Stromal cell of bone marrow (primary cell): ENCODE measurements around the gene GOLGA2.

ENCODE experiments used
- DNase-seq: peaks from one replicate; pipeline ENCODE4 v3.0.0-alpha.2; 2012; ENCODE audit warnings: low read depth

Gene GOLGA2

GRCh38 chr9:128257907-128258306, 17.9 kb downstream of the GOLGA2 start:
- no peak for DNase-seq

GRCh38 chr9:128257086-128257825, 18.6 kb downstream of the GOLGA2 start:
- no peak for DNase-seq

- no peak for DNase-seq
These were observed 20.7 kb downstream of the GOLGA2 start for GRCh38 chr9:128254855-128255759.

GRCh38 chr9:128254362-128254761, 21.4 kb downstream of the GOLGA2 start:
- no peak for DNase-seq

- no peak for DNase-seq
These were observed 21.8 kb downstream of the GOLGA2 start for GRCh38 chr9:128253991-128254346.

GRCh38 chr9:128253140-128253990, 22.4 kb downstream of the GOLGA2 start:
- no peak for DNase-seq

GRCh38 chr9:128252317-128253139, 23.3 kb downstream of the GOLGA2 start:
- no peak for DNase-seq

GRCh38 chr9:128251732-128252100, 24.1 kb downstream of the GOLGA2 start:
- DNase-seq = no peak

GRCh38 chr9:128250839-128251731, 24.7 kb downstream of the GOLGA2 start:
- no peak for DNase-seq

- no peak for DNase-seq
These were observed 25.6 kb downstream of the GOLGA2 start for GRCh38 chr9:128249908-128250838.

GRCh38 chr9:128249558-128249907, 26.3 kb downstream of the GOLGA2 start:
- DNase-seq = no peak

- DNase-seq = no peak
These were observed 28.5 kb downstream of the GOLGA2 start for GRCh38 chr9:128247226-128247803.

- no peak for DNase-seq
These were observed 29.3 kb downstream of the GOLGA2 start for GRCh38 chr9:128246471-128246870.

- DNase-seq = no peak
These were observed 30.2 kb downstream of the GOLGA2 start for GRCh38 chr9:128245421-128246151.

GRCh38 chr9:128244837-128245231, 31.0 kb downstream of the GOLGA2 start:
- DNase-seq = peak; percentile 47

GRCh38 chr9:128244091-128244836, 31.5 kb downstream of the GOLGA2 start:
- no peak for DNase-seq

- no peak for DNase-seq
These were observed 32.4 kb downstream of the GOLGA2 start for GRCh38 chr9:128243215-128244018.
